Embryonic facial prominence (tissue), 1 donor: ENCODE data around the gene CYB561D1.

Experiments
- DNase-seq: peaks from one replicate; pipeline ENCODE4 v3.0.0-alpha.2; 2016; ENCODE audit errors: extremely low spot score

Gene CYB561D1

DNA sequence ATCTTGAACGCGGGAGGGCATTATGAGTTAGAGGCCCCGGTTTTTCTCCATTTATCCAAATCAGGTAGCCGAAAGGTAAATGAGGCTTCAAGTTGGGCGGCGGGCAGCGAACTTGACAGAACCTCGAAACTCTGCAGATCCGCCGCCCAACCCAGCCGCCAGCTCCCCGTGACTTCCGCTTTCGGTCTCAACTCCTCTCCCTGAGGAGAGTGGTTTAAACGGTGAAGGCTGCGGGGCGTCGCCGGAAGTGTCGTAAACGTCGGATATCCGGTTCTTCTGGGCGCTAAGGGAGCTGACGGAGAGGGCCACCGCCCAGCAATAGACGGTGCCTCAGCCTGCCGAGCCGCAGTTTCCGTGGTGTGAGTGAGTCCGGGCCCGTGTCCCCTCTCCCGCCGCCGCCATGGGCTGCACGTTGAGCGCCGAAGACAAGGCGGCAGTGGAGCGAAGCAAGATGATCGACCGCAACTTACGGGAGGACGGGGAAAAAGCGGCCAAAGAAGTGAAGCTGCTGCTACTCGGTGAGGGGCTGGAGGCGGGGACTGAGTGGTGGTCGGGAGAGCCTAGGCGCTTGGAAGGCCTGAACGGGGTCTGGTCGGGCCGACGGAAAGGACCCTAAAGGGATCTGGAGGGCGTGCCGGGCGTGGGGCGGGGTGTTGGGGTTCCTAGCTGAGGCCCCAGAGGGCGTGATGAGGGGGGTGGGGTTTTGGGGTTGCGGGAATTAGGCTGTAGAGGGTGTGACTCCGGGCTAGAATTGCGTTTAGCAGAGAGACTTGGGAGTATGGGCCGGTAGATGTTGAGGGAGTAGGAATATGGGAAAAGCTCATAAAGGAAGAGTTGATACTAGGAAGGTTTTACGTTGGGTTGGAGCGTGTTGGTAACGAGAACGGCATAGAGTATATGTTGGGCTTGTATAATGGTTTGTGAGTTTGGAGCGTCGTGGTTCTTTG, 54.7 kb downstream of the CYB561D1 start, which contains the start of gene GNAI3:
GNAI3 (plus strand) TSS at position 295 of the 947 bp plus-strand sequence; CDS start at position 401, 106 bp downstream.
- DNase-seq, result peak; percentile 94
